ENCODE results near the gene ALPK3. TPM values are rescaled to one million over a fixed set of nuclear protein-coding genes. Genes with fewer than 3 reads are reported as not detected.

ALPK3 gene
- total and polyA plus RNA-seq, 9 of the 15 experiments (the other 6 are each of a cell fraction or from before 2014, with no cell fraction given) = 0.04 to 1.0 (median 0.07) TPM; not detected in 2

DNA sequence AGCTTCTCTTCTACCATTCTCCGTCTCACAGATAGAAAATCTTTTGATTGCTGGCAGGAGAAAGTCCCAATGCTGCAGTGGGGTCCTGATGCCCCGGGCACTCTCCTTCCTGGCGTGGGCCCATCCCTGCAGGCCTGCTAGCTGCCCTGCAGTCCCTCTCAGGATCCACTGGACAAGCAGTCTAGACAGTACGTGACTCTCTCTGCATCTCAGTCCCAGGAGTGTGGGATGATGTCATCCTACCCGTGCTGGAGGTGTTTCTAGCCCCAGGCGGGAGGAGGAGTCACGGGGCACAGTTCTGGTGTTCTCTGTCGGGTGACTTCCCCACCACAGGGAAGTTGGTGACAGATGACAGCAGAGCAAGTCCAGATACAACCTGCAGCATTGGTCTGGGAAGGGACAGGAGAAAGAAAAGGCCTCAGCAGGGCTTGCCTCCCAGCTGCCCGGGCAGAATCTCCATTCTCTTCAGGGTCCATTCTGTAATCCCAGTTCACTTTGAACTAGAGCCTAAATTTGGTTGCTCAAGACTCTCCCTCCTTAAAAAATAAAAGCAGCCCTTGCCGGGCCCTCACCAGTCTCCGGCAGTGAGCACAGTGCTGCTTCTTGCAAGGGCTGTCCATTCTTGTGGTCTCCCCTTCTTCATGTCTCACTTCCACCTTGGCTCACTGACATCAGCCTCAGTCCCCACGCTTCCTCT, 97.9 kb downstream of the ALPK3 start (continued):
- TF ChIP-seq JUNB (CRISPR knock-in tag; conservative IDR thresholded peaks at IDR 0.05) (peak; percentile 69; the same call in 1 of the 2 replicates), BCL6 (CRISPR knock-in tag; IDR thresholded peaks at IDR 0.05) (no peak), DMBX1 (CRISPR knock-in tag; IDR thresholded peaks at IDR 0.05; ENCODE audit: borderline replicate concordance) (no peak), NR1H2 (CRISPR knock-in tag; IDR thresholded peaks at IDR 0.05) (no peak), CBFB (CRISPR knock-in tag; IDR thresholded peaks at IDR 0.05) (no peak), CCNT2 (IDR thresholded peaks at IDR 0.05; ENCODE audit: borderline replicate concordance, extremely low read depth, insufficient read length, low read depth, low read length) (no peak), TAF9B (IDR thresholded peaks at IDR 0.05; ENCODE audit: partially characterized antibody) (no peak), GABPB1 (CRISPR knock-in tag; IDR thresholded peaks at IDR 0.05) (no peak), TAF15 (IDR thresholded peaks at IDR 0.05; ENCODE audit: low read depth, low read length) (no peak), ILK (tag; IDR thresholded peaks at IDR 0.05; ENCODE audit: borderline replicate concordance, low read depth) (no peak), IRF2 (CRISPR knock-in tag; IDR thresholded peaks at IDR 0.05) (no peak), ETV6 (IDR thresholded peaks at IDR 0.05; ENCODE audit: borderline replicate concordance in 1 of 2, low read depth in 2 of 2, low read length in 1 of 2) (no peak), ETV6 (CRISPR knock-in tag; IDR thresholded peaks at IDR 0.05; ENCODE audit: borderline replicate concordance) (no peak), KAT7 (CRISPR knock-in tag; IDR thresholded peaks at IDR 0.05; ENCODE audit: borderline replicate concordance) (no peak), ZNF707 (CRISPR knock-in tag; conservative IDR thresholded peaks at IDR 0.05) (no peak), ZNF165 (CRISPR knock-in tag; IDR thresholded peaks at IDR 0.05; ENCODE audit: borderline replicate concordance) (no peak), ZNF384 (IDR thresholded peaks at IDR 0.05; ENCODE audit: low read depth, low read length) (no peak), BHLHE40 (IDR thresholded peaks at IDR 0.05; ENCODE audit: low read length) (peak; percentile 100)
- TF ChIP-seq, protein P1, sequence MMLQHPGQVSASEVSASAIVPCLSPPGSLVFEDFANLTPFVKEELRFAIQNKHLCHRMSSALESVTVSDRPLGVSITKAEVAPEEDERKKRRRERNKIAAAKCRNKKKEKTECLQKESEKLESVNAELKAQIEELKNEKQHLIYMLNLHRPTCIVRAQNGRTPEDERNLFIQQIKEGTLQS (IDR thresholded peaks at IDR 0.05) = peak; percentile 99
- TF ChIP-seq, protein P1 (CRISPR knock-in tag; conservative IDR thresholded peaks at IDR 0.05) = peak; percentile 95
- TF ChIP-seq, protein P2, sequence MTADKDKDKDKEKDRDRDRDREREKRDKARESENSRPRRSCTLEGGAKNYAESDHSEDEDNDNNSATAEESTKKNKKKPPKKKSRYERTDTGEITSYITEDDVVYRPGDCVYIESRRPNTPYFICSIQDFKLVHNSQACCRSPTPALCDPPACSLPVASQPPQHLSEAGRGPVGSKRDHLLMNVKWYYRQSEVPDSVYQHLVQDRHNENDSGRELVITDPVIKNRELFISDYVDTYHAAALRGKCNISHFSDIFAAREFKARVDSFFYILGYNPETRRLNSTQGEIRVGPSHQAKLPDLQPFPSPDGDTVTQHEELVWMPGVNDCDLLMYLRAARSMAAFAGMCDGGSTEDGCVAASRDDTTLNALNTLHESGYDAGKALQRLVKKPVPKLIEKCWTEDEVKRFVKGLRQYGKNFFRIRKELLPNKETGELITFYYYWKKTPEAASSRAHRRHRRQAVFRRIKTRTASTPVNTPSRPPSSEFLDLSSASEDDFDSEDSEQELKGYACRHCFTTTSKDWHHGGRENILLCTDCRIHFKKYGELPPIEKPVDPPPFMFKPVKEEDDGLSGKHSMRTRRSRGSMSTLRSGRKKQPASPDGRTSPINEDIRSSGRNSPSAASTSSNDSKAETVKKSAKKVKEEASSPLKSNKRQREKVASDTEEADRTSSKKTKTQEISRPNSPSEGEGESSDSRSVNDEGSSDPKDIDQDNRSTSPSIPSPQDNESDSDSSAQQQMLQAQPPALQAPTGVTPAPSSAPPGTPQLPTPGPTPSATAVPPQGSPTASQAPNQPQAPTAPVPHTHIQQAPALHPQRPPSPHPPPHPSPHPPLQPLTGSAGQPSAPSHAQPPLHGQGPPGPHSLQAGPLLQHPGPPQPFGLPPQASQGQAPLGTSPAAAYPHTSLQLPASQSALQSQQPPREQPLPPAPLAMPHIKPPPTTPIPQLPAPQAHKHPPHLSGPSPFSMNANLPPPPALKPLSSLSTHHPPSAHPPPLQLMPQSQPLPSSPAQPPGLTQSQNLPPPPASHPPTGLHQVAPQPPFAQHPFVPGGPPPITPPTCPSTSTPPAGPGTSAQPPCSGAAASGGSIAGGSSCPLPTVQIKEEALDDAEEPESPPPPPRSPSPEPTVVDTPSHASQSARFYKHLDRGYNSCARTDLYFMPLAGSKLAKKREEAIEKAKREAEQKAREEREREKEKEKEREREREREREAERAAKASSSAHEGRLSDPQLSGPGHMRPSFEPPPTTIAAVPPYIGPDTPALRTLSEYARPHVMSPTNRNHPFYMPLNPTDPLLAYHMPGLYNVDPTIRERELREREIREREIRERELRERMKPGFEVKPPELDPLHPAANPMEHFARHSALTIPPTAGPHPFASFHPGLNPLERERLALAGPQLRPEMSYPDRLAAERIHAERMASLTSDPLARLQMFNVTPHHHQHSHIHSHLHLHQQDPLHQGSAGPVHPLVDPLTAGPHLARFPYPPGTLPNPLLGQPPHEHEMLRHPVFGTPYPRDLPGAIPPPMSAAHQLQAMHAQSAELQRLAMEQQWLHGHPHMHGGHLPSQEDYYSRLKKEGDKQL (CRISPR knock-in tag; IDR thresholded peaks at IDR 0.05; ENCODE audit: borderline replicate concordance) = no peak
- TF ChIP-seq, protein P3, sequence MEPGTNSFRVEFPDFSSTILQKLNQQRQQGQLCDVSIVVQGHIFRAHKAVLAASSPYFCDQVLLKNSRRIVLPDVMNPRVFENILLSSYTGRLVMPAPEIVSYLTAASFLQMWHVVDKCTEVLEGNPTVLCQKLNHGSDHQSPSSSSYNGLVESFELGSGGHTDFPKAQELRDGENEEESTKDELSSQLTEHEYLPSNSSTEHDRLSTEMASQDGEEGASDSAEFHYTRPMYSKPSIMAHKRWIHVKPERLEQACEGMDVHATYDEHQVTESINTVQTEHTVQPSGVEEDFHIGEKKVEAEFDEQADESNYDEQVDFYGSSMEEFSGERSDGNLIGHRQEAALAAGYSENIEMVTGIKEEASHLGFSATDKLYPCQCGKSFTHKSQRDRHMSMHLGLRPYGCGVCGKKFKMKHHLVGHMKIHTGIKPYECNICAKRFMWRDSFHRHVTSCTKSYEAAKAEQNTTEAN (CRISPR knock-in tag; IDR thresholded peaks at IDR 0.05) = no peak

All from K562 (cell line).